ENCODE results near the gene TADA2A.
A peak's percentile ranks its signal among the peaks of the same experiment; 100 is the strongest.
"Not testable (repeated sequence)": the region's sequence is repeated elsewhere in the genome, so short reads cannot be mapped to it uniquely, and the experiment has no call there.

TADA2A gene

DNA sequence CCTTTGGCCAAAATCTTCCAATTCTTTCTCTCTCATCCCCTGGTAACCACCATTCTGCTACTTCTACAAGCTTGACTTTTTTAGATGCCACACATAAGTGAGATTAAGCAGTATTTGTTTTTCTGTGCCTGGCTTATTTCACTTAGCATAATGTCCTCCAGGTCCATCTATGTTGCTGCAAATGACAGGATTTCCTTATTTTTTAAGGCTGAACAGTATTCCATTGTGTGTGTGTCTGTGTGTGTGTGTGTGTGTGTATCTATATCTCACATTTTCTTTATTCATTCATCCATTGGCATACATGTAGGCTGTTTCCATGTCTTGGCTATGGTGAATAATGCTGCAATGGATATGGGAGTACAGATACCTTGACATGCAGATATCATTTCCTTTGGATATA, 6.2 kb upstream of the TADA2A start:
- DNase-seq (ENCODE audit: low read depth), result no peak

- DNase-seq (ENCODE audit: low read depth), result not testable (repeated sequence)
These were observed 1.2 kb upstream of the TADA2A start for GRCh38 chr17:37405522-37405921.

DNA sequence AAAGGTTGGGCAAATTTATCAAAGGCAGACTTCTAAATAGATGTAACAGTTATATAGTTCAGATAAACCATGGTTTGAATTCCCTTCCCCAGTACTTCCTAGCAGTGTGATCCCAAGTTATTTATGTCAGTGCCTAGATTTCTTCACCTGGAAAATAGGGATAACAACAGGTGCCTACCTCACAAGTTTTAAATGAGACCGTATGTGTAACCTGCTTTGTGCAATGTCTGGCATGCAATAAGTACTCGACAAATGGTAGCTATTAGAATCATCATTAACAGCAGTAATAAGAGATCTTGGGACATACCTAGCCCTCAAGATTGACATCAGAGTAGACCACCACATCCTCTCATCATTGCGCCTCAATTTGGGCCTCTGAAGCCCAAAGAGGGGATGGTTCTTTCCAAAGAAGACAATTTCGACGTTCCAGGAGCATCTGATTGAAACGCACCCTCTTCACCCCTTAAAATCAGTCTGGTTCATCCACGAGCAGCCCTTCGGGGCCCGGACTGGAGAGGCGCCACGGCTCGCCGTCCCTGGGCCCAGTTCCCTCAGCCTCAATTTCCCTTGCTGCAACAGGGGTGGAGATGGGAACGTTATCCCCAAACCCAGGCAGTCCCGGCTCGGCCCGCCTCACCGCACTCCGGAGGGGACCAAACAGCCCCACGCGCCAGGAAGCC, 591 bp upstream of the TADA2A start:
- peak; percentile 1 for DNase-seq (ENCODE audit: low read depth)

GRCh38 chr17:37408145-37408479, 1.4 kb downstream of the TADA2A start:
- DNase-seq (ENCODE audit: low read depth), result not testable (repeated sequence)

- DNase-seq (ENCODE audit: low read depth), result peak; percentile 53
These were observed 3.7 kb downstream of the TADA2A start for GRCh38 chr17:37410357-37410756.

DNA sequence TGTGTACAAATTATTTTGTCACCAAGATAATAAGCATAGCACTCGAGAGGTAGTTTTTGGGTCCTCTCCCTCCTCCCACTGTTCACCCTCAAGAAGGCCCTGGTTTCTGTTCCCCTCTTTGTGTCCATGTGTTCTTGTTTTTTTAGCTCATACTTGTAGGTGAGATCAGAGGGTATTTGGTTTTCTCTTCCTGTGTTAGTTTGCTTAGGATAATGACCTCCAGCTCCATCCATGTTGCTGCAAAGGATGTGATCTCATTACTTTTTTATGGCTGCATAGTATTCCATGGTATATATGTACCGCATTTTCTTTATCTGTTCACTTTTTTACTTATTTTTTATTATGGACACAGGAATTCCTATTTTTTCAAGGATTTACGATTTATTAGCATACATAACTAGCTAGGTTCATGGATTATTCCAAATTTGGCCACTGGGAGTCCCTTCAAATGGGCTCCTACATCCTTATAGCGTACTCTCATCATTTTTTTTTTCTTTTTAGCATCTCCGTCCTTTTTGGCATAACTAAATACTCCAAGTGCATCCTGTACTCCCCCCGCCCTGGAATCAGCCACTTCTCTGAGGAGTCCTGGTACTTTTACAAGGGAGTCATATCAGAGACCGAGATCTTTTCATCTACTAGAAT, 7.3 kb downstream of the TADA2A start:
- peak; percentile 28 for DNase-seq (ENCODE audit: low read depth)

- peak; percentile 64 for DNase-seq (ENCODE audit: low read depth)
These were observed 11.2 kb downstream of the TADA2A start for GRCh38 chr17:37417852-37418251.

GRCh38 chr17:37422971-37423625, 16.4 kb downstream of the TADA2A start:
- DNase-seq (ENCODE audit: low read depth), result no peak

DNA sequence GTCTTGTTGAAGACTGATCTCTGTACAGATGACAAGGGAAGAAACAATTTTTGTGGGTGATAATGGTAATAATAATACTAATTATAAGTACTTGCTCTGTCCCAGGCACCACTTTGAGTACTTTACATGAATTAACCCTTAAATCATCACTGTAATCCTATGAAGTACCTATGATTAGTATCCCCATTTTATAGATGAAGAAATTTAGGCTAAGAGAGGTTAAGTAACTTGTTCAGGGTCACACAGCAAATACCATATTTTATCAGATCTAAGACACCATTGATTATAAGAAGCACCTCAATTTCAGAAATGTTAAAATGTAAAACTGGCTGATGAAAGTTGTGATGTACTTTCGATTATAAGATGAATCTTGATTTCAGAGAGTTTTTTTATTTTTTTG, 18.6 kb downstream of the TADA2A start:
- no peak for DNase-seq (ENCODE audit: low read depth)

DNA sequence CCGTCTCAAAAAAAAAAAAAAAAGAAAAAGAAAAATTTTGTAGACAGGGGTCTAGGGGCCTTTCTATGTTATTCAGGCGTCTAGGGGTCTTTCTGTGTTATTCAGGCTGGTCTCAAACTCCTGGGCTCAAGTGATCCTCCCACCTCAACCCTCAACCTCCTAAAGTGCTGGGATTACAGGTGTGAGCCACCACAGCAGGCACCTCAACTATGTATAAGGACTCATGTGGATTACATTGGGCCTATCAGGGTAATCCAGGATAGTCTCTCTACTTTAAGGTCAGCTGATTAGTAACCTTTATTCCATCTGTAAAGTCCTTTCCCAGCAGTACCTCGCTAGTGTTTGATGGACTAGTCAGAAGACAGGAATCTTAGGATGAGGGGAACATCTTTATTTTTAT, 22.4 kb downstream of the TADA2A start:
- DNase-seq (ENCODE audit: low read depth), result no peak

GRCh38 chr17:37429453-37429852, 22.8 kb downstream of the TADA2A start:
- DNase-seq (ENCODE audit: low read depth), result no peak

DNA sequence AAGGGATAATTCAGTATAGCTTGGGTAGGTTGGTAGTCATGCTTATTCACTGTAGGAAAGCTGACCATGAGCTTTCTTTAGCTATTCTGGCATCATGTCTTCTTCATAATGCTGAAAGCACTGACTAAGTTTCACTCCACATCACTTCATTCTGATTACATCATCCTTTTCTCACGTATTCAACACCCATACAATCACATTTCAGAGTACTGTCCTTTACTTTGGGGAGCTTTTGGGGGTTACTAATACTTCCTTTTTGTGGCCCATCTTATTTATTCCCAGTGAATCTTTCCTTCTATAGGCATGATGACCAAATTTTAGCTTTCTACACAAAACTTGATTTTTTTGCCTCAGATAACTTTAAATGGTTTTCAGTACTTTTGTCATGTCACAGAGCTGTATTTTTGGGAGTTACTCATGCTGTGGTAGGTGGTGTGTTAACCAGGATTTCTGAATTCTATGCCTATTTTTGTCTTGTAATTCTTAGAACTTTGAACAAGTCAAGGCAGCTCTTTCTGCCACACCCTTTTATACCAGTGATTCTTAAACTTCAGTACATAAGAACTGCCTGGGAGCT, 23.5 kb downstream of the TADA2A start:
- peak; percentile 75 for DNase-seq (ENCODE audit: low read depth)

DNA sequence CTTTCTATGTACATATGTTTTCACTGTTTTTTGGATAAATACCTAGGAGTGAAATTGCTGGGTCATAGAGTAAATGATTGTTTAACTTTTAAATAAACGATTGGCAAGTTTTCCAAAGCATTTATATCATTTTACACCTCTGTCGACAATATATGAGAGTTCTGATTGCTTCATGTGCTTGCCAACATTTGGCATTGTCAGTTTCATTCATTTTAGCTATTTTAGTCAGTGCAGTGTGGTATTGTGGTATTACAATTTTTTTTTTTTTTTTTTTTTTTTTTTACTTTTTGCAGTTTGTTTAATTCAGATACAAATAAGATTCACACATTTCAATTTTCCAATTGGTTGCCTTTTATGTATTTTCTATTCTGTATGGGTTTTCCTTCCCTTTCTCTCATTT, 26.0 kb downstream of the TADA2A start:
- DNase-seq (ENCODE audit: low read depth), result no peak

- DNase-seq (ENCODE audit: low read depth), result no peak
These were observed 31.5 kb downstream of the TADA2A start for GRCh38 chr17:37438141-37438540.

DNA sequence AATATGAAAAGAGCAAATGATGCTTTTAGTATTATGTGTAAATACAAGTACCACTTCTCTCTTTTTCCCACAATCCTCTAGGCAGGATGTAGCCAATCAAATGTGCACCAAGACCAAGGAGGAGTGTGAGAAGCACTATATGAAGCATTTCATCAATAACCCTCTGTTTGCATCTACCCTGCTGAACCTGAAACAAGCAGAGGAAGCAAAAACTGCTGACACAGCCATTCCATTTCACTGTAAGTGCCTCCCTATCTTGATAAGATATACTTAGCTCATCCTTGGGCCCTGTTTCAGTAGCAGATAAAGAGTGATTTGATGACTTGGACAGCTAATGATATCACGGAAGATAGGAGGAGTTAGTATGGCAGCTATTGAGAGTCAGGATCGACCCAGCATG, 33.7 kb downstream of the TADA2A start:
- no peak for DNase-seq (ENCODE audit: low read depth)

- not testable (repeated sequence) for DNase-seq (ENCODE audit: low read depth)
These were observed 34.8 kb downstream of the TADA2A start for GRCh38 chr17:37441369-37442014.

DNA sequence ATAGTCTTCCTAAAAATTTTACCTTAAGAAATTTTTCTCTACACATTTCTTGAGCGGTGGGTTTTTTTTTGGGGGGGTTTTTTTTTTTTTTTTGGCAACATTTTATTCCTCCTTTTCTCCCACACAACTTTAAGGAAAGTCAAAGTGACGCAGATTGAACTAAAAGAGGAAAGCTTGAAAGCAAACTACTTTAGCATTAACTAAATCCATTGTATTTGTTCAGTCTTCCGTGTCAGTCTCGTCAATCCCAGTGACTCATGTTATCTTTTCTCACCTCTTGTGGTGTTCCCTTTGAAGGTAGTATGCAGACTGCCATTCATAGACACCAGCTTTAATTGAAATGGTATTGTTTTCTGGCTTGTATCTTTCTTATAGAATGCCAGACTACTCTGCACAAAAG, 39.3 kb downstream of the TADA2A start:
- DNase-seq (ENCODE audit: low read depth), result peak; percentile 43

DNA sequence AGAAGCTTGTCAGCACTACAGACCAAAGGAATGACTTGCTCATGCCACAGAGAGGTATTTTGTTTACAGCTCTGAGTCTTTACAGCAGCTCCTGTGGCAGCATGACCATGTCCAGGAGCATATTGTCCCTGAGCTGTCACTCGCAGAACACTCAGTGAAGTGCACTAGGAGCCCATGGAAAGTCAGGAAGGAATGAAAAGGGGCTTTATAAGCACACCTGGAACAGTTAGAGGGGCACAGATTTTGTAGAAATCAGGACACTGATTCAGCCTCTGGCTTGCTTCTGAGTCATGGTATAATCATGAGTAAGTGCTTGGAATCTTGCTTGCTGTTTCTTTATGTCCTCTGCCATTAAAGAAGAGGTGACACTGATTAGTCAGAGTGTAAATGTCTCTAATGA, 41.0 kb downstream of the TADA2A start:
- peak; percentile 43 for DNase-seq (ENCODE audit: low read depth)

GRCh38 chr17:37450112-37450511, 43.4 kb downstream of the TADA2A start:
- DNase-seq (ENCODE audit: low read depth), result peak; percentile 8

DNA sequence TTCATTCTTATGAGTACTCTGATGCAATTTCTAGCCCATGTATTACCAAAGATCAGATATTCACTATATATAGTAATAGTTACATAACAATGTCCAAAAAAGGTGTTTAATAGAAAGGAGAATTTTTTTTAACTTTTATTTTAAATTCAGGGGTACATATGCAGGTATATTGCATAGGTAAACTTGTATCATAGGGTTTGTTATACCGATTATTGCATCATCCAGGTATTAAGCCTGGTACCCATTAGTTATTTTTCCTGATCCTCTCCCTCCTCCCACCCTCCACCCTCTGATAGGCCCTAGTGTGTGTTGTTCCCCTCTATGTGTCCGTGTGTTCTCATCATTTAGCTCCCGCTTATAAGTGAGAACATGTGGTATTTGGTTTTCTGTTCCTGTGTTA, 51.1 kb downstream of the TADA2A start:
- not testable (repeated sequence) for DNase-seq (ENCODE audit: low read depth)

- peak; percentile 88 for DNase-seq (ENCODE audit: low read depth)
These were observed 52.1 kb downstream of the TADA2A start for GRCh38 chr17:37458805-37459204.

- no peak for DNase-seq (ENCODE audit: low read depth)
These were observed 55.0 kb downstream of the TADA2A start for GRCh38 chr17:37461668-37462067.

DNA sequence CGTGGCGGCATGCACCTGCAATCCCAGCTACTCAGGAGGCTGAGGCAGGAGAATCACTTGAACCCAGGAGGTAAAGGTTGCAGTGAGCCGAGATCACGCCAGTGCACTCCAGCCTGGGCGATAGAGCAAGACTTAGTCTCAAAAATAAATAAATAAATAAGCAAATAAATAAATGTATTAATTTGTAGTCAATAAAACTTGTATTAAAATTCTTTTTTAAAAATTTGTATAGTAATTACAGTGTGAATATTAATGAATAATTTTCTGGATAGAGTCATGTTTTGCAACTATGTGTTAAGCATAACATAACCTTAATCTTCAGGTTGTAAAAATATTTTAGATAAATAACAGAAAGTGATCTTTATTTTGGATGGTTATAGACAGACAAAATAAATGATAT, 55.8 kb downstream of the TADA2A start:
- no peak for DNase-seq (ENCODE audit: low read depth)

All from iris pigment epithelial cell (primary cell).